ENCODE data around the gene FERMT2.
"Not testable (repeated sequence)": the region's sequence is repeated elsewhere in the genome, so short reads cannot be mapped to it uniquely, and the experiment has no call there.

Gene FERMT2

DNA sequence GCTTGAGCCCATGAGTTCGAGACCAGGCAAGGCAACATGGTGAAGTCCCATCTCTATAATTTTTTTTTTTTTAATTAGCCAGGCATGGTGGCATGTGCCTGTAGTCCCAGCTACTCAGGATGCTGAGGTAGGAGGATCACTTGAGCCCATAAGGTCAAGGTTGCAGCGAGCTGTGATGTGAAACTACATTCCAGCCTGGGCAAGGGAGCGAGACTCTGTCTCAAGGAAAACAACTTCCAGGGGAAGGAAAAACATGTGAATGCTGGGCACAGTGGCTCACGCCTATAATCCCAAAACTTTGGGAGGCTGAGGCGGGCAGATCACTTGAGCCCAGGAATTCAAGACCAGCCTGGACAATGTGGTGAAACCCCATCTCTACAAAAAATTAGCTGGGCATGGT is 30.4 kb downstream of the FERMT2 start:
- Histone ChIP-seq H3K36me3 (ENCODE audit: control insufficient read depth, insufficient read depth, low read length) (peaks cover 32% of the 10 kb centered on the region), H3K4me1 (ENCODE audit: control insufficient read depth, insufficient read depth, low read length, poor library complexity, severe bottlenecking) (peaks cover 29% of the 10 kb centered on the region)
- not testable (repeated sequence) for H3K27ac ChIP-seq (ENCODE audit: low read depth, low read length, severe bottlenecking); H3K4me3 ChIP-seq (ENCODE audit: extremely low read depth, insufficient read depth, low read length, poor library complexity, severe bottlenecking); H3K9me3 ChIP-seq (ENCODE audit: control insufficient read depth, low read length)
- WGBS, 2 experiments (ENCODE audit: insufficient coverage in 2 of 2) = 92 to 96% methylated on average over 4 to 5 of the region's 5 CpGs

DNA sequence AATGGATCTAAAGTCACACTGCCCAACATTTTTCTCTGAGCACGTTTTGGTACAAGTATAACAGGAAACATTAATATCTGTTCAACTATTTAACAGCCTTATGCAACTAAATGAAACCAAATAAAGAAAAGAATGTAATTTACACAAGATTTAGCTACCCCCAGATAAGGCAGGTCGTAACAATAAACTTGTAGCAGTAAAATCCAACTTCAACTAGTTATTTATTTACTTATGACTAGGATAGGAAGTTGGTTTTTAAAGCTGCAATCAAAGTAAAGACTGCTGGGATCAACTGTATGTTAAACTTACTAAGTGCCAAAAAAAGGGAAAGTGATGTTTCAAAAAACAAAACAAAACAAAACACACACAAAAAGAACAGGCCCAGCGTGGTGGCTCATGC is 30.9 kb downstream of the FERMT2 start:
- H3K4me3 ChIP-seq (ENCODE audit: extremely low read depth, insufficient read depth, low read length, poor library complexity, severe bottlenecking) = no peak overlapping the region
- H3K36me3 ChIP-seq (ENCODE audit: control insufficient read depth, insufficient read depth, low read length) = peaks cover 35% of the 10 kb centered on the region
- peaks cover 29% of the 10 kb centered on the region for H3K4me1 ChIP-seq (ENCODE audit: control insufficient read depth, insufficient read depth, low read length, poor library complexity, severe bottlenecking)
- no peak overlapping the region for H3K27ac ChIP-seq (ENCODE audit: low read depth, low read length, severe bottlenecking)
- no peaks in the 10 kb centered on the region for H3K9me3 ChIP-seq (ENCODE audit: control insufficient read depth, low read length)
- whole genome bisulfite sequencing, 2 experiments (ENCODE audit: insufficient coverage in 2 of 2) = 100% methylated on average over 2 of the region's 3 CpGs; no CpG with 5 or more reads in 1 of the 2 experiments

DNA sequence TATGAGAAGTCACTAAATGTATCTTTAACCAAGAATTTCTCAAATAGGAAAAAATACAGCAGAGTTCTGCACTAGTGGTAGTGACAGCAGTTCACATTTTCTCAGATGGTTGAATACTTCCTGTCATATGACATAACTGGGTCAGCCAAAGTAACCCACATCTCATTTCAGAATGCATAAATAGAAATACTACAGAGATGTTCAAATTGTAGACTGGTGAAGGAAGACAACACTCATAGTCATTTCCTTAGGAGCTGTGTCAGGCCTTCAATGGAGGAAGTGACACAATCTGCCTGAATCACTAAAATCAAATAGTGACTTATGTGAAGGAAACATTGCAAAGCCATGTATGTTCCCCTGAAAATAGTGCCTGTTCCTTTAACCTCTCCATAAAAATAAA is 32.4 kb downstream of the FERMT2 start:
- Histone ChIP-seq H3K27ac (ENCODE audit: low read depth, low read length, severe bottlenecking) (no peak overlapping the region), H3K4me1 (ENCODE audit: control insufficient read depth, insufficient read depth, low read length, poor library complexity, severe bottlenecking) (peaks cover 15% of the 10 kb centered on the region), H3K9me3 (ENCODE audit: control insufficient read depth, low read length) (no peaks in the 10 kb centered on the region), H3K4me3 (ENCODE audit: extremely low read depth, insufficient read depth, low read length, poor library complexity, severe bottlenecking) (no peak overlapping the region), H3K36me3 (ENCODE audit: control insufficient read depth, insufficient read depth, low read length) (peaks cover 49% of the 10 kb centered on the region)

DNA sequence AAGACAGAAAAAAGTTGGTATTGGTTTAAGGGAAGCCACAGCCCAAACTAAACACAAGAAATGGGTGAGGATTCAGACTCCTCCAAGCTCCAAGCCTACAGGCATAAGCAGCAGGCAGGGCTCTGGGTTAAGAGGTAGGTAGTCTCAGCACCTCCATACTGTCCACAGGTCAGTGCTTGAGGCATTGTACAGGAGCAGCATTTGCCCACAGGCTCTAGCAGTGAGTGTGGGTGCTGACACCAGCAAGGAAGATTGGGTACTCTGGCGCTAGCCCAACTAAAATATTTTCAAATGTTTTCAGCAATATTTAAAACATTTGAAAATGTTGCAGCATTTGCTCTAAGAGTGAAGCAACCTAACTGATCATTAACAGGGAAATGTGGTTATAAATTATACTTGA is 33.1 kb downstream of the FERMT2 start:
- Histone ChIP-seq H3K27ac (ENCODE audit: low read depth, low read length, severe bottlenecking) (no peak overlapping the region), H3K36me3 (ENCODE audit: control insufficient read depth, insufficient read depth, low read length) (peaks cover 54% of the 10 kb centered on the region), H3K4me1 (ENCODE audit: control insufficient read depth, insufficient read depth, low read length, poor library complexity, severe bottlenecking) (peaks cover 8% of the 10 kb centered on the region), H3K4me3 (ENCODE audit: extremely low read depth, insufficient read depth, low read length, poor library complexity, severe bottlenecking) (no peak overlapping the region), H3K9me3 (ENCODE audit: control insufficient read depth, low read length) (no peaks in the 10 kb centered on the region)
- WGBS, 2 experiments (ENCODE audit: insufficient coverage in 2 of 2) = no CpG with 5 or more reads among the region's 1 CpG

DNA sequence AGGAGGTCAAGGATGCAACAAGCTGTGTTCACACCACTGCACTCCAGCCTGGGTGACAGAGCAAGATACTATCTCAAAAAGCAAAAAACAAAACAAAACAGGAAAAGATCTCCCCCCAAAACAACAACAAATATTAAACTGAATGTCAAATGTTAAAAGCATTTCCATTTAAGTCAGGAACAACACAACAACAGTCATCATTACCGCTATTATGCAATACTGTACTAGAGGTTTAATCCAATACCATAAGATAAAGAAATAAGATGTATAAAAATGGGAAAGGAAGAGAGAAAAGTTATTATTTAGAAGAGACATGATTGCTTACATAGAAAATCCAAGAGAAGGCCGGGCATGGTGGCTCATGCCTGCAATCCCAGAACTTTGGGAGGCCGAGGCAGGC is 36.6 kb downstream of the FERMT2 start:
- H3K9me3 ChIP-seq (ENCODE audit: control insufficient read depth, low read length) = no peaks in the 10 kb centered on the region
- H3K4me1 ChIP-seq (ENCODE audit: control insufficient read depth, insufficient read depth, low read length, poor library complexity, severe bottlenecking) = peaks cover 4% of the 10 kb centered on the region
- H3K4me3 ChIP-seq (ENCODE audit: extremely low read depth, insufficient read depth, low read length, poor library complexity, severe bottlenecking) = no peak overlapping the region
- WGBS, 2 experiments (ENCODE audit: insufficient coverage in 2 of 2) = 86 to 100% methylated on average over 1 to 2 of the region's 3 CpGs
- H3K36me3 ChIP-seq (ENCODE audit: control insufficient read depth, insufficient read depth, low read length) = peaks cover 65% of the 10 kb centered on the region
- H3K27ac ChIP-seq (ENCODE audit: low read depth, low read length, severe bottlenecking) = no peak overlapping the region

DNA sequence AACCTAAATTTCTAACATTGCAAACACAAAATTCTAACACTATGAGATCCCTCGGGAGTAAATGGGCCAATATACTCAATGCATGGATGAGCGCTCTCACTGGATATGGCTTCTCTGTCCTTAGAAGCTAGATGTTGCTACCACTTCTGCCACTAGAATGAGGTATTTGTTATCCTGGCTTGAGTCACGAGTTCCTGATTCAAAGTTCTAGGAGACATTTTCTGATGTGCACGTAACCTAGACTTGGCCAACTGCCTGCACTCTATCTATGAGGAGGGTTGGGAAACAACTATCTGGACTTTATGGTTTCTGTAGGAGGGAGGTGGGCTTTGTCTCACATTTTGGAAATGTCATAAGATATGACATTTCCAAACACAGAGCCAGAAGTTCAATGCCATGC is 37.6 kb downstream of the FERMT2 start:
- Histone ChIP-seq H3K27ac (ENCODE audit: low read depth, low read length, severe bottlenecking) (no peak overlapping the region), H3K36me3 (ENCODE audit: control insufficient read depth, insufficient read depth, low read length) (peaks cover 71% of the 10 kb centered on the region), H3K4me1 (ENCODE audit: control insufficient read depth, insufficient read depth, low read length, poor library complexity, severe bottlenecking) (no peaks in the 10 kb centered on the region), H3K4me3 (ENCODE audit: extremely low read depth, insufficient read depth, low read length, poor library complexity, severe bottlenecking) (no peak overlapping the region), H3K9me3 (ENCODE audit: control insufficient read depth, low read length) (no peaks in the 10 kb centered on the region)
- 75% methylated on average over 4 of the region's 4 CpGs for WGBS, 2 experiments (ENCODE audit: insufficient coverage in 2 of 2)

DNA sequence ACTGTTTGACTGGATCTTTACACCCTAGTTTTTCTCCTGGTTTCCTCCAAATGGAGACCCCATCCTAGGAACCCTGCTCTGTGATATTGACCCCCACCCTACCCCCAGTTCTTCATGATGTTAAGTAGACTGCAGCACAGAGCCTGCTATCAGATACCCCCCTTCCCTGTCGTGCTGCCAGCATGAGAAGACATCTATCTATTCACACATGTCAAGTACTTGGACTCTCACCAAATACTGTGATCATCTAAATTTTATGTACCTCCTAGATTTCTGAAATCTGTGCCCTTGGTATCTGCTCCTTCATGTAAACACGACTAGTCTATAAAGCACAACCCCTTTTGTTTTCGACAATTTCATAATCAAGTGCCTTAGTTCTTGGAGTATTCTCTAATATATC is 38.9 kb downstream of the FERMT2 start:
- no peaks in the 10 kb centered on the region for H3K9me3 ChIP-seq (ENCODE audit: control insufficient read depth, low read length)
- peaks cover under 1% of the 10 kb centered on the region for H3K4me1 ChIP-seq (ENCODE audit: control insufficient read depth, insufficient read depth, low read length, poor library complexity, severe bottlenecking)
- H3K27ac ChIP-seq (ENCODE audit: low read depth, low read length, severe bottlenecking) = no peak overlapping the region
- 100% methylated on average over 1 to 2 of the region's 3 CpGs for WGBS, 2 experiments (ENCODE audit: insufficient coverage in 2 of 2)
- H3K36me3 ChIP-seq (ENCODE audit: control insufficient read depth, insufficient read depth, low read length) = peaks cover 62% of the 10 kb centered on the region
- no peak overlapping the region for H3K4me3 ChIP-seq (ENCODE audit: extremely low read depth, insufficient read depth, low read length, poor library complexity, severe bottlenecking)

DNA sequence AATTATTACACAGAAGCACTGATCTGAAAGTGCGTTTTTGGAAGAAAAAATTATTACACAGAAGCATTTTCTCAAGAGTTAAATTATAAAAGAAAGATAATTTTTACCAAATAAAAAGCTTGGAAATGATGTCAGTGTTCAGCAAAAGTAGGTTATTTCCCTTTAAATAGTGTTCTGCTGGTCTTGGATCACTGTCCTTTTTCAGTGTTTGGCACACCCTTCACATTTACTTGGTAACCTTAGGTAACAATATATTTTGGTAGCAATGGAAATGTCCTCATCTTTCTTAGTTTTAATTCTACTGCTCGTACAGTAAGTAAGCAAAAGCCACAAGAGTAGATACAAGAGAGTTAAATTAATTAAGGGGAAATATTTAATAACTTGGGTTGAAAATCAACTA is 40.3 kb downstream of the FERMT2 start:
- H3K27ac ChIP-seq (ENCODE audit: low read depth, low read length, severe bottlenecking) = no peak overlapping the region
- H3K4me1 ChIP-seq (ENCODE audit: control insufficient read depth, insufficient read depth, low read length, poor library complexity, severe bottlenecking) = peaks cover 14% of the 10 kb centered on the region
- H3K4me3 ChIP-seq (ENCODE audit: extremely low read depth, insufficient read depth, low read length, poor library complexity, severe bottlenecking) = no peak overlapping the region
- no CpG with 5 or more reads among the region's 2 CpGs for WGBS, 2 experiments (ENCODE audit: insufficient coverage in 2 of 2)
- H3K36me3 ChIP-seq (ENCODE audit: control insufficient read depth, insufficient read depth, low read length) = peaks cover 50% of the 10 kb centered on the region
- no peaks in the 10 kb centered on the region for H3K9me3 ChIP-seq (ENCODE audit: control insufficient read depth, low read length)

DNA sequence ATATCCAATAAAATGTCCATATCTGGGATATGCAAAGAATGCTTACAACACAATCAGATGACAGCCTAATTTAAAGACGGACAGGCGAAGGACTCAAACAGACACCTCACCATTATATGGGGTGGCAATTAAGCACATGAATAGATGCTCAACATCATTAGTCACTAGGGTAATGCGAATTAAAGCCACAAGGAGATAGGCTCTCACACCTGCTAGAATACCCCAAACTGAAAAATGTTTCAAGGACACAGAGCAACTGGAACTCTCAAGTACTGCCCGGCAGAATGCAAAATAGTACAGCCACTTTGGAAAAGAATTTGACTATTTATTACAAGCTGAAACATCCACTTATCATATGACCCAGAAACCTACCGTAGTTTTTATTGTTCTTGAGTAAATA is 42.9 kb downstream of the FERMT2 start:
- 100% methylated on average over 2 of the region's 5 CpGs for WGBS, 2 experiments (ENCODE audit: insufficient coverage in 2 of 2)
- Histone ChIP-seq H3K9me3 (ENCODE audit: control insufficient read depth, low read length) (no peaks in the 10 kb centered on the region), H3K4me1 (ENCODE audit: control insufficient read depth, insufficient read depth, low read length, poor library complexity, severe bottlenecking) (peaks cover 19% of the 10 kb centered on the region), H3K36me3 (ENCODE audit: control insufficient read depth, insufficient read depth, low read length) (peaks cover 29% of the 10 kb centered on the region), H3K27ac (ENCODE audit: low read depth, low read length, severe bottlenecking) (no peak overlapping the region), H3K4me3 (ENCODE audit: extremely low read depth, insufficient read depth, low read length, poor library complexity, severe bottlenecking) (no peak overlapping the region)

DNA sequence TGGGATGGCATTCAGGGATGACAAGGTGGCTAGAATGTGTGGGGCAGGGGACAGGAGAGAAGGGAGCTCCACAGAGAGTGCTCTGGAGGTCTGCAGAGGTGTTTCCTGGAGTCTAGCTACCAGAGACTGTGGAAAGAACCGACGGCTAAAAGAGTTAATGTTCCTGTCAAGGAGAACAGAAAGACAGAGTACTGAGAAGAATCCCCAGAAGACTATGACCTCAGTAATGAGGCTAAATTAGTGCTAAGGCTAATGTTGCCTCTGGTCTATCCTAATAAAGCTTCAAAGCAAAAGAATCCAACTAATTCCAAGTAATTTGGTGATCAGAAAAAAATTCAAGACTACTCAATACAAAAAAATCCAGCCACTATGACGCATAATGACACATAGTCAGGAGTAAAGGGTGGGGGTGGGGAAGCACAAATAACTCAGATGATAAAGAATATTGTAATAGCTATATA is 44.7 kb downstream of the FERMT2 start:
- WGBS, 2 experiments (ENCODE audit: insufficient coverage in 2 of 2) = 69 to 92% methylated on average over 2 of the region's 3 CpGs
- Histone ChIP-seq H3K36me3 (ENCODE audit: control insufficient read depth, insufficient read depth, low read length) (peaks cover 32% of the 10 kb centered on the region), H3K4me3 (ENCODE audit: extremely low read depth, insufficient read depth, low read length, poor library complexity, severe bottlenecking) (no peak overlapping the region), H3K27ac (ENCODE audit: low read depth, low read length, severe bottlenecking) (peak overlapping the region; percentile 58), H3K4me1 (ENCODE audit: control insufficient read depth, insufficient read depth, low read length, poor library complexity, severe bottlenecking) (peaks cover 24% of the 10 kb centered on the region), H3K9me3 (ENCODE audit: control insufficient read depth, low read length) (no peaks in the 10 kb centered on the region)

DNA sequence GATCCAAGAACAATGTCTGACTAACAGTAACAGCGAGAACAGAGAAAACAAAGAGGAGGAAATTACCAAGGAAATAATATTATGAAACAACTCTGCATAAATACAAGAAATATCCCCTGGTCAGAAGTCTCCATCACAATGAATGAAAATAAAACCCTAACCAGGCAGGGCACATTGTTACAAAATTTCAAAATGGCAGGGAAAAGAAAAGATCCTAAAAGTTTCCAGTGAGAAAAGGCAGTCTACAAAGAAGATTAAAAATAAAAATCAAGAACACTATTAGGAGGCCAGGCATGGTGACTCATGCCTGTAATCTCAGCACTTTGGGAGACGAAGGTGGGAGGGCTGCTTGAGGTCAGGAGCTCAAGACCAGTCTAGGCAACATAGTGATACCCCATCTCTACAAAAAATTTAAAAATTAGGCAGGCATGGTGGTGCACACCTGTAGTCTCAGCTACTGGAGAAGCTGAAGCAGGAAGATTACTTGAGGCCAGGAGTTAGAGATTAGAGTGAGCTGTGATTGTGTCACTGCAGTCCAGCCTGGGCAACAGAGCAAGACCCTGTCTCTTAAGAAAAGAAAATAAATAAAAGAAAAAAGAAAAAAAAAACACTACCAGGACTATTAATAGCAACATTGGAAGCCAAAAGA is 47.8 kb downstream of the FERMT2 start:
- H3K27ac ChIP-seq (ENCODE audit: low read depth, low read length, severe bottlenecking) = no peak overlapping the region
- H3K4me3 ChIP-seq (ENCODE audit: extremely low read depth, insufficient read depth, low read length, poor library complexity, severe bottlenecking) = no peak overlapping the region
- peaks cover 28% of the 10 kb centered on the region for H3K36me3 ChIP-seq (ENCODE audit: control insufficient read depth, insufficient read depth, low read length)
- peaks cover 24% of the 10 kb centered on the region for H3K4me1 ChIP-seq (ENCODE audit: control insufficient read depth, insufficient read depth, low read length, poor library complexity, severe bottlenecking)
- H3K9me3 ChIP-seq (ENCODE audit: control insufficient read depth, low read length) = no peaks in the 10 kb centered on the region
- WGBS, 2 experiments (ENCODE audit: insufficient coverage in 2 of 2) = no CpG with 5 or more reads among the region's 2 CpGs
